Tibial nerve (tissue), 4 donors: ENCODE results near the gene CAPN14.

Experiments
- EP300 ChIP-seq, 2 donors: sonication (generic); formaldehyde crosslinking; IDR thresholded peaks; one replicate each; pipeline ENCODE4 v1.6.1; 2017; ENCODE audit warnings: antibody characterized with exemption in 2 of 2, mild to moderate bottlenecking in 1 of 2
- POLR2A ChIP-seq, 2 donors: fragments of 450-650 bp; IDR thresholded peaks; one replicate each; pipeline ENCODE4 v1.6.1; 2017; ENCODE audit warnings: antibody characterized with exemption in 2 of 2, mild to moderate bottlenecking in 2 of 2, moderate library complexity in 2 of 2
- TF ChIP-seq, protein P1 (sequence below), 5 experiments: fragments of 200-600 bp in 3 of 5; fragments of 450-650 bp in 2 of 5; sonication (generic) in 3 of 5; IDR thresholded peaks; one replicate each; pipeline ENCODE4 v1.5.1; 2016 to 2019; ENCODE audit warnings: antibody characterized with exemption in 5 of 5, mild to moderate bottlenecking in 3 of 5, moderate library complexity in 2 of 5

DNA sequence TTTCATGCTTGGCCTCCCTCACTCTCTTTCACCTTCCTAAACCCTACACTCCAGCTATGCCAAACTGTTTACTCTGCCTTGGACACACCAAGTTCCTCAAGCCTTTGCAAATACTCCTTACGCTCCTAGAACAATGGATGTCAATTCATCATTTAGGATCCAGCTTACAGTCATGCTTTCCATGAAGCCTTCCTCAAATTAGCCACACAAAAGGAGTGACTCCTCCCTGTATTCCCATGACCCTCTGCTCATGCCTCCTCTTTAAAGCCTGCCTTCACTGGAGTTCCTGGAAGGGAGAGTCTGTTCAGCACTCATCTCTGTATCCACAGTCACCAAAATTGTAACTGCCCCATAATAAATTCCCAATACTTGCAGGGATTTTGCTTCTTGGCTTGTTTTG is 15.9 kb upstream of the CAPN14 start:
- TF ChIP-seq, protein P1, sequence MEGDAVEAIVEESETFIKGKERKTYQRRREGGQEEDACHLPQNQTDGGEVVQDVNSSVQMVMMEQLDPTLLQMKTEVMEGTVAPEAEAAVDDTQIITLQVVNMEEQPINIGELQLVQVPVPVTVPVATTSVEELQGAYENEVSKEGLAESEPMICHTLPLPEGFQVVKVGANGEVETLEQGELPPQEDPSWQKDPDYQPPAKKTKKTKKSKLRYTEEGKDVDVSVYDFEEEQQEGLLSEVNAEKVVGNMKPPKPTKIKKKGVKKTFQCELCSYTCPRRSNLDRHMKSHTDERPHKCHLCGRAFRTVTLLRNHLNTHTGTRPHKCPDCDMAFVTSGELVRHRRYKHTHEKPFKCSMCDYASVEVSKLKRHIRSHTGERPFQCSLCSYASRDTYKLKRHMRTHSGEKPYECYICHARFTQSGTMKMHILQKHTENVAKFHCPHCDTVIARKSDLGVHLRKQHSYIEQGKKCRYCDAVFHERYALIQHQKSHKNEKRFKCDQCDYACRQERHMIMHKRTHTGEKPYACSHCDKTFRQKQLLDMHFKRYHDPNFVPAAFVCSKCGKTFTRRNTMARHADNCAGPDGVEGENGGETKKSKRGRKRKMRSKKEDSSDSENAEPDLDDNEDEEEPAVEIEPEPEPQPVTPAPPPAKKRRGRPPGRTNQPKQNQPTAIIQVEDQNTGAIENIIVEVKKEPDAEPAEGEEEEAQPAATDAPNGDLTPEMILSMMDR (IDR thresholded peaks at IDR 0.05): no peak
- TF ChIP-seq POLR2A (IDR thresholded peaks at IDR 0.05): no peak
- no peak for TF ChIP-seq EP300 (IDR thresholded peaks at IDR 0.05)
